ENCODE results near the gene ARHGEF2.

GRCh38 chr1:155973723-155974122 lies 4.6 kb downstream of the ARHGEF2 start:
- no peak for TF ChIP-seq CTCF (IDR thresholded peaks at IDR 0.05 in 2 of 3, conservative IDR thresholded peaks at IDR 0.05 in 1 of 3; ENCODE audit: insufficient read depth in 2 of 3, low read depth in 1 of 3, low read length in 3 of 3)
- TF ChIP-seq IRF2 (CRISPR knock-in tag; IDR thresholded peaks at IDR 0.05), result no peak
- no peak for TF ChIP-seq SIX5 (IDR thresholded peaks at IDR 0.05; ENCODE audit: borderline replicate concordance in 1 of 2, insufficient read depth in 1 of 2, low read depth in 1 of 2, low read length in 2 of 2)
- TF ChIP-seq DEAF1 (CRISPR knock-in tag; IDR thresholded peaks at IDR 0.05), result no peak
- TF ChIP-seq C11orf30 (IDR thresholded peaks at IDR 0.05; ENCODE audit: low read depth), result no peak
- no peak for TF ChIP-seq EZH2 (IDR thresholded peaks at IDR 0.05; ENCODE audit: borderline replicate concordance, low read depth, low read length)
- no peak for TF ChIP-seq MAX (CRISPR knock-in tag; IDR thresholded peaks at IDR 0.05)
- no peak for TF ChIP-seq RAD21 (CRISPR knock-in tag; conservative IDR thresholded peaks at IDR 0.05 in 1 of 2, IDR thresholded peaks at IDR 0.05 in 1 of 2)
- no peak for TF ChIP-seq ELF1 (tag; IDR thresholded peaks at IDR 0.05)
- TF ChIP-seq NFIC (IDR thresholded peaks at IDR 0.05), result no peak
- no peak for TF ChIP-seq SIN3A (IDR thresholded peaks at IDR 0.05; ENCODE audit: borderline replicate concordance in 2 of 2, control insufficient read depth in 1 of 2, low read depth in 2 of 2, low read length in 2 of 2)
- TF ChIP-seq MXD1 (CRISPR knock-in tag; IDR thresholded peaks at IDR 0.05; ENCODE audit: borderline replicate concordance, poor library complexity, severe bottlenecking), result no peak

Measured in K562 (cell line).